Loucy (cell line): ENCODE measurements around the gene ARMH3.

Experiments
- CTCF ChIP-seq: fragments of 200-600 bp; sonication (generic); conservative IDR thresholded peaks from 2 replicates; pipeline ENCODE4 v1.5.1; 2014; ENCODE audit warnings: mild to moderate bottlenecking, antibody characterized with exemption, low read length
- EZH2phosphoT487 ChIP-seq: fragments of 200-600 bp; IDR thresholded peaks from 2 replicates; pipeline ENCODE4 v1.6.1; 2018; ENCODE audit warnings: antibody characterized with exemption, mild to moderate bottlenecking, moderate library complexity, borderline replicate concordance

GRCh38 chr10:101839416-101840063, 216.4 kb downstream of the ARMH3 start:
- TF ChIP-seq CTCF (no peak), EZH2phosphoT487 (no peak)
